ENCODE results near the gene ACBD5.
A peak's percentile ranks its signal among the peaks of the same experiment; 100 is the strongest.

DNA sequence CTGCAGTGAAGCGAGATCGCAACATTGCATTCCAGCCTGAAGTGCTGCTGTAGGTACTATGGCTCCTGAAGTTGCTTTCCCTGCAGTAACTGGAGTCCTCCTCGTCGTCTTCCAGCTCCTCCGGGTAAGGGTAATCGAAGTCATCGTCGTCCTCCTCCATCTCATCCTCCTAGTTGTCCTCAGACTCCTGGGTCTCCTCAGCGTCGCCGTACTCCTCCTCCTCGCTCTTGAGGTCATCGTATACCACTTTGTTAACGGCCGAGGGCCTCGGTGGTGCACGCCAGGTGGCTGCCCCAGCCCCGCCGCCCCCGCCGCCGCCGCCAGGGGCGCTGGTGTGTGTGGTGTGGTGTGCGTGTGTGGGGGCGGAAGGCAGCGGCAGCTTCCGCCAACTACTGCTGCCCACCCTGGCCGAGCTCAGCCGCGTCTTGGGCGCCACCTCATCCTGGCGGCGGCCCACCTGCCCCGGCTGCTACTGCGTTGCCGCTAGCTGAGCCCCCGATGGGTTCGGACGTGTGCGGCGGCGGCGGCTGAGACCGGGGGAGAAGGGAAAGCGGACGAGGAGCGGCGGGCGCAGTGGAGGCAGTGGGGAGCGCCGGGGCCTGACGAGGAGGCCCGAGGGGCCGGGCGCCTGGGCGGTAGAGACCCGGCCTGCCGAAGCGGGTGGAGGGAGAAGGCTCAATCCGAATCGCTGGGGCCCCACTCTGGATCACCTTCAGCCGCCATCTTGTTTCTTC, 11.8 kb upstream of the ACBD5 start:
- TF ChIP-seq POLR2A (IDR thresholded peaks at IDR 0.05) (peak; percentile 33 to 57), CTCF (IDR thresholded peaks at IDR 0.05) (peak; percentile 26 to 82 (median 50))
